AG08395 (cell line): ENCODE results near the gene CPA1.
"Not testable (repeated sequence)": the region's sequence is repeated elsewhere in the genome, so short reads cannot be mapped to it uniquely, and the experiment has no call there.

Source experiments
- DNase-seq: peaks from one replicate; pipeline ENCODE4 v3.0.0; 2012; ENCODE audit warnings: mixed read lengths, low spot score

The CPA1 gene

GRCh38 chr7:130372402-130373165 is 7.7 kb upstream of the CPA1 start:
- DNase-seq: no peak

DNA sequence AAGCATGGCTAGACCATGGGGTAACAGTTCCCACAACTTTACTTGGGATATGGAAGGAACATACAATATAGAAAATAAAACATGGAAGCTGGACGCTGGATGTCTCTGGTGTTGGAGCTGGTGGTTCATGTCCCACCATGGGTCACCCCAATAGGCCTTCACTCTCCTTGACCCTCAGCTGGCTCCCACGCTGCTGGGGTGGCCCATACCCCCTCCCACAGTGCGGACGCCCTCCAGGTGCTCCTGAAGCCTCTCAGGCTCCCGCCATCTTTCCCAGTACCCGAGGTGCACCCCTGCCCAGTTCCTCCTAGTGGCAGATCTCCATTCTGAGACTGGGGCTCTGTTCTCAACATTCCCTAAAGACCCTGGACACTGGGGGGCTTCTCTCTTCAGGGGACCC is 5.8 kb upstream of the CPA1 start:
- no peak for DNase-seq

DNA sequence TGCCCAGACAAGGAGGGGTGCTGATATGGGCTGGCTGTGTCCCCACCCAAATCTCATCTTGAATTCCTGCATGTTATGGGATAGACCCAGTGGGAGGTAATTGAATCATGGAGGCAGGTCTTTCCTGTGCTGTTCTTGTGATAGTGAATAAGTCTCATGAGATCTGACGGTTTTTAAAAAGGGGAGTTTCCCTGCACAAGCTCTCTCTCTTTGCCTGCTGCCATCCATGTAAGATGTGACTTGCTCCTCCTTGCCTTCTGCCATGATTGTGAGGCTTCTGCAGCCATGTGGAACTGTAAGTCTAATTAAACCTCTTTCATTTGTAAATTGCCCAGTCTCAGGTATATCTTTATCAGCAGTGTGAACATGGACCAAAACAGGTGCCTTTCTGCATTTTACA is 3.8 kb upstream of the CPA1 start:
- DNase-seq: not testable (repeated sequence)

DNA sequence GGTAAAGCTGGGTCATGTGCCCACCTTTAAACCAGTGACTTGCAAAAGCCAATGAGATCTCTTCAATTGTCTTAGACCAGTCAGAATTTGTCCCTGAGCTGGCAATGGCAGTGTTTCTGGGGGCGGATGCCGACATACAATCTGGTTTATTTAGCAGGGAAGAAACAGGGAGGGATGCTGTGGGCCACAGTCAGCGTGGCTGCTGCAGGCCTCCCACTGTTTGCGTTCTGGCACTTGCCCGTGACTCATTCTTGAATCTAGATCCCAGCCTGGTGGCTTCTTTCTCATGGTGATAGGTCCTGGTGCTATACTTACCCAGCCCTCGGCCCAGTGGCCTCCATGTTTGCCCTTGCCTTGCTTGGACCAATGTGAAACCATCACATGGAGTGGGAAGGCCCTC is 3.1 kb upstream of the CPA1 start:
- DNase-seq: no peak

GRCh38 chr7:130379019-130379418 is 1.3 kb upstream of the CPA1 start:
- DNase-seq: no peak

DNA sequence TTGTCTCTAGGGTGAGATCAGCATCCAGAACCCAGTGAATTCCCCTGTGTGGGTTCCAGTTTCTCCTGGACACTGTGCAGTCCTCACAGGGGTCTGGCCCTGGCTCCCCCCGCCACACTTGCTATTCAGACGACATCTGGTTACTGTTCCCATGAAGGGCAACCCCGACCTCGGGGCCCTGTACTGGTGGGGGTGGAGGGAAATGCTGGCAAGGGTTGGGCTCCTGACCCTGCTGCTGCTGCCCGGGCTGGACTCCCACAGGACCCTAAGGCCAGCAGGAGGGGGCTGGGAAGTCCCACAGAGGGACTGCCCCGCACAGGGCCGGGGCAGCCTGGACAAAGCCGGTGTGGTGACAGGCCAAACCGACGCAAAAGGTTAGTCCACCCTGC is 768 bp upstream of the CPA1 start:
- DNase-seq: no peak

- DNase-seq: no peak
Measured at GRCh38 chr7:130380861-130381455, 664 bp downstream of the CPA1 start.

- DNase-seq: no peak
Measured at GRCh38 chr7:130381468-130382312, 1.4 kb downstream of the CPA1 start.

DNA sequence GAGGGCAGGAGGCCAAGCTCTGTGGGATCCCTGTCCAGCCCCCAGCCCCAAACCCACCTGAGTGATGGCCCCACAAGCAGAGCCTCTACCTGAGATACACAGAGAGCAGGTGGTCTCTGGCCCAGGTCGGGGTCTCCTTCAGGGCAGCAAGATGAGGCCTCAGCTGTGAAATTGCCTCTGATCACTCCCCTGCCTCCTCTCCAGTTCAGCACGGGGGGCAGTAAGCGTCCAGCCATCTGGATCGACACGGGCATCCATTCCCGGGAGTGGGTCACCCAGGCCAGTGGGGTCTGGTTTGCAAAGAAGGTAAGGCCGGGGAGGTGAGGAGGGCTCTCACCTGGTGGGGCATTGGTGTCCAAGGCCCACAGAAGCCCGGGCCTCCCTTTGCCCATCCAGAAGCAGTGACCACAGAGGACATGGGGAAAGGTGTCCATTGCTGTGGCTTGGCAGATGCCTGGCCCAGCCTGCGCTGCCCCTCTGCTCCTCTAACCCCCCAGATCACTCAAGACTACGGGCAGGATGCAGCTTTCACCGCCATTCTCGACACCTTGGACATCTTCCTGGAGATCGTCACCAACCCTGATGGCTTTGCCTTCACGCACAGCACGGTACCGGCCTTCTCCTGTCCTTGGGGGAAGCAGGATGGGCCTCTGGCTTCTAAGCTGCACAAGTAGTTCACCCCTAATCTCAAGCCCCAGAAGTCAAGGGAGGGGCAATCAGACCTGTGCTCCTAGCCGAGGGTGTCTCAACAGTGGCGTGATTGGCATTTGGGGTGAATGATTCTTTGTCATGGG is 3.1 kb downstream of the CPA1 start:
- no peak for DNase-seq

DNA sequence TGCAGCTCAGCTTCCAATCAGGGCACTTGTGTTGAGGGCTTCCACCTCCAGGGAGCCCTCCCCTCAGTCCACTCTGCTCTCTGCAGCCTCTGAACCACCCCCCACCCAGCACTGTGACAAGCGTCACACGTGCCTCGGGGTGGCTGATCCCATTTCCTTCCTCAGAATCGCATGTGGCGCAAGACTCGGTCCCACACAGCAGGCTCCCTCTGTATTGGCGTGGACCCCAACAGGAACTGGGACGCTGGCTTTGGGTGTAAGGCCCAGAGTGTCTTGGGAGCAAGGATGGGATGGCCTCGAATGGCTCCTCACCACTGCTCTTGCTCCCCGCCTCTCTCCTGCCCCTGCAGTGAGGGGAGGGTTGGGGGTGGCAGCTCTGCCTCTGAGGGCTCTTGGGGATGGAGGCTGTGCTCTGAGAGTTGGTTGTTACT is 4.1 kb downstream of the CPA1 start:
- DNase-seq: no peak

DNA sequence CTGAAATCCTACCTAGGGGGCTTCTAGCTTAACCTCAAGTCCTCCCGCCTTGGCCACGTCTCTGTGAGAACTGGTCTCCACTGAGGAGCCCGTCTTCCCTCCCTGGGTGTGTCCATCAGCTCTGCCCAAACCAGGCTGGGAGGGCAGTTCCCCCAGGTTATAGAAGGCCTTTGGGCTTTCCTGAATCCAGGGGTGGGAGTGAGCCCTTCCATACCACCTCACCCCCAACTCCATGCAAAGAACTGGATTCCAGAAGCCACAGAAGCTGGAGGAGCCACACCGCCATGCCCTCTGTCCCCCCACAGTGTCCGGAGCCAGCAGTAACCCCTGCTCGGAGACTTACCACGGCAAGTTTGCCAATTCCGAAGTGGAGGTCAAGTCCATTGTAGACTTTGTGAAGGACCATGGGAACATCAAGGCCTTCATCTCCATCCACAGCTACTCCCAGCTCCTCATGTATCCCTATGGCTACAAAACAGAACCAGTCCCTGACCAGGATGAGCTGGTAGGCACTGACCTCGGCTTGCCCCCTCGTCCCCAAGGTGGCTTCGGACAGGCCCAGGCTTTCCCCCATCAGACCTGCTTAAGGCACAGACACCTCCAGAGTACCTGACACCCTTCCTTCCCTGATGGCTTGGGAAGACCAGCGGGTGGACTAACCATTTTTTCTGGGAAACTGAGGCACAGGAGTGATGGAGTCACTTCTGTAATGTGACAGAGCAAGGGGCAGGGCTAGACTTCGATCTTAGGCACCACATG is 4.7 kb downstream of the CPA1 start:
- no peak for DNase-seq

- DNase-seq: no peak
Measured at GRCh38 chr7:130385600-130386066, 5.3 kb downstream of the CPA1 start.

- no peak for DNase-seq
Measured at GRCh38 chr7:130386876-130387275, 6.6 kb downstream of the CPA1 start.

GRCh38 chr7:130387306-130387627 is 7.0 kb downstream of the CPA1 start:
- DNase-seq: no peak

- no peak for DNase-seq
Measured at GRCh38 chr7:130387628-130388403, 7.5 kb downstream of the CPA1 start.

DNA sequence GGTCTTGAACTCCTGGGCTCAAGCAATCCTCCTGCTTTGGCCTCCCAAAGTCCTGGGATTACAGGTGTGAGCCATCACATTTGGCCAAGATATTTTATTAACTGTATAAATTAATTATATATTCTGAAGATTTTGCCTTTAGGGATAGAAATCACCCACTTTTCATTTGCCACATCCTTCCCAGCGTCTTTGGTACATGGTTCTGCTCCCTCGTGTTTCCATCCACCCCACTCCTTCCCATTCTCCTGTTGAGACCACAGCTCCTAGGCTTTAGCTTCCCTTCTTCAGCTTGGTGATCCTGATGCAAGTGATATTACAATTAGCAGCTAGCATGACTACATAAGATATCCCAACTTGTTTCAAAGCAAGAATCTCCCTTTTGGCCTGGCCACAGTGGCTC is 8.4 kb downstream of the CPA1 start:
- DNase-seq: no peak

DNA sequence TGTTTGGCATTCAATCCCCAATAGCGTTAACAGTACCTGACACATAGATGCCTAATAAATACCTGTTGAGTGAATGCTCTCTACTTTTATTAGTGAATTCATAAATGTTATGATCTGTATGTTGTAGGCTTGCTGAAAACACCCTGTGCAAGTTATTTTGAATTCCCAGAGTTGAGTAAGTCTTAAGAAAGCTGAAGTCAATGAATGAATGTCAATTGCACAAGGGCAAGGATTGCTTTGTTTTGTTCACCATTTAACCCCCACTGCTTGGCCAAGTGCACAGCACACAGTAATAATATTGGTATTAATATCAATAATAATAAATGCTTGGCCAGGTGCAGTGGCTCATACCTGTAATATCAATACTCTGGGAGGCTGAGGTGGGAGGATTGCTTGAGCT is 10.2 kb downstream of the CPA1 start:
- DNase-seq: no peak

DNA sequence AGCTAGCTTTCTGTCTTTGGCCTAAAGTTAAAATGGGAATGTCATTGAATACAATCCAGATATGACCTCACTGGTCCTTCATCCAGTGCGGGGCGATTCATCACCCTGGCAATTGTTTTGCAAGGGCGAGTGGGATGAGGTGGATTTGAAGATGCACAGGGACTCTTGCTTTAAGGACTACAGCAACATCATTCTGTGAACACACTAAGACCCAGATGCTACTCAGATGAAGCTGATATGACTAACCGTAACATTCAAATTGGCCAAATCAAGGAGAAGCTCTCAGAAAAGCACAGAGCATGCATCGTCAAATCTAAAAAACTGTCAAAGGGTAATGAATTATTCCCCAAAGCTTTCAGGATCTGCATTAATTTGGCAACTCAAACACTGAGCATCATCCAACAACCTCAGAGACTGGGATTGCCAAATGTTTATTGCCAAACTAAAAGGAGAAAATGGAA is 12.8 kb downstream of the CPA1 start:
- DNase-seq: peak; percentile 67

DNA sequence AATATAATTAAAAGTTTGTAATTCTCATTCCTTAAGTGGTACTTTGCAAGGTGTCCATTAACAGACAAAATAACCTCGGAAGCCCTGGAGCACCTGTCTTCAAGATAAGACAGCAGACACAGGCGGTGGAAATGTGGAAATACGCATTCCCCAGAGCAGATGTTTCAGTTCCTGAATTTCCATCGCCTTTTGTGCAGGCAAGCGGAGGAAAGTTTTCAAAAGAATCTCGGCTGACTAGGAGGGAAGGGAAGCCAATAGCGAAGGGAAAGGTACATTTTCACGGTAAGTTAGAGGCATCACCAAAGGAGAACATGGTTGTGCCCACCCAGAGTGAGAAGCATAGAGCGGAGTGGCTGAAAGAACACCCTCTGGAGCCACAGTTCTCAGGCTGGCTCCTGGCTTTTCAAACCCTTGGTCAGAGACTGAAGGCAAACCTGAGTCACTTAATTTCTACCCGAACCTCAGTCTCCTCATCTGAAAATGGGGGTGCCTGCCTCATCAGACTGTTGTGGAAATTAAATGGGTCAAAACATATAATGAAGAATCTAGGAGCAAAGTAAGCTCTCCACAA is 13.6 kb downstream of the CPA1 start:
- DNase-seq: no peak
